HFF-Myc (cell line): ENCODE data around the gene SGF29.
A peak's percentile ranks its signal among the peaks of the same experiment; 100 is the strongest.
"Not testable (repeated sequence)": the region's sequence is repeated elsewhere in the genome, so short reads cannot be mapped to it uniquely, and the experiment has no call there.

ENCODE experiments used
- DNase-seq: peaks from one replicate; pipeline ENCODE4 v3.0.0-alpha.2; 2011; ENCODE audit warnings: low read depth; ENCODE audit errors: extremely low read depth
- H3K4me3 ChIP-seq: replicated peaks from 2 replicates; pipeline ENCODE4 v1.5.1; 2011; ENCODE audit warnings: low read depth, mild to moderate bottlenecking, control low read depth, low read length
- TF ChIP-seq, protein P1 (sequence below): IDR thresholded peaks from 2 replicates; pipeline ENCODE4 v1.5.1; 2012; ENCODE audit warnings: mild to moderate bottlenecking, low read depth, low read length, control low read depth; ENCODE audit errors: missing control alignments

SGF29 gene

DNA sequence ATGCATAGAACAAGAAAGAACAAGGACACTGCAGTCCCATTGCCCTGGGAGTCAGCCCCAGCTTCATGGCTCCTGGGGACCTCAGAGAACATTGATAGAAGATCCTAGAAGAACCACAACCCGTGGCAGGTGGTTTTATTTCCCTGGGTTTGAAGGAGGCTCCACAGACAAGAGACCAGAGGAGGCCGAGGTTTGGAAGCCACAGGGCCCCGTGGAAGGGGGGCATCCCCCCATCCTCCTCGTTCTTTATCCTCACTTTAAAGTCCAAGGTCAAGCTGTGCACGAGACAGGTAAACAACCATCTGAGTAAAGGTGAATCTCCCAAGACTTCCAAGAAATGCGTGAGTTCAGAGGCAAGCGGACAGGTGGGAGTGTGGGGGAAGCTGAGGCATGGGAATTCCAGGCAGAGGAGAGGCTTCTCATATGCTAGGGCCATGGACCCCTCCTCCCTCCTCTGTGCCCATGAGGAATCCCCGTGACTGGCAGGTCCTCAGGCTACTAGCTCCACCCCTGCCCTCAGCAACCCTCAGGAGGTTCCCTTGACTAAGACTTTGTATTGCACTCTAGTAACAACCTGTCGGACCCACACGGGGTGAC lies 57.0 kb downstream of the SGF29 start:
- no peak for DNase-seq
- TF ChIP-seq, protein P1, sequence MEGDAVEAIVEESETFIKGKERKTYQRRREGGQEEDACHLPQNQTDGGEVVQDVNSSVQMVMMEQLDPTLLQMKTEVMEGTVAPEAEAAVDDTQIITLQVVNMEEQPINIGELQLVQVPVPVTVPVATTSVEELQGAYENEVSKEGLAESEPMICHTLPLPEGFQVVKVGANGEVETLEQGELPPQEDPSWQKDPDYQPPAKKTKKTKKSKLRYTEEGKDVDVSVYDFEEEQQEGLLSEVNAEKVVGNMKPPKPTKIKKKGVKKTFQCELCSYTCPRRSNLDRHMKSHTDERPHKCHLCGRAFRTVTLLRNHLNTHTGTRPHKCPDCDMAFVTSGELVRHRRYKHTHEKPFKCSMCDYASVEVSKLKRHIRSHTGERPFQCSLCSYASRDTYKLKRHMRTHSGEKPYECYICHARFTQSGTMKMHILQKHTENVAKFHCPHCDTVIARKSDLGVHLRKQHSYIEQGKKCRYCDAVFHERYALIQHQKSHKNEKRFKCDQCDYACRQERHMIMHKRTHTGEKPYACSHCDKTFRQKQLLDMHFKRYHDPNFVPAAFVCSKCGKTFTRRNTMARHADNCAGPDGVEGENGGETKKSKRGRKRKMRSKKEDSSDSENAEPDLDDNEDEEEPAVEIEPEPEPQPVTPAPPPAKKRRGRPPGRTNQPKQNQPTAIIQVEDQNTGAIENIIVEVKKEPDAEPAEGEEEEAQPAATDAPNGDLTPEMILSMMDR = no peak
- no peak overlapping the region for H3K4me3 ChIP-seq

DNA sequence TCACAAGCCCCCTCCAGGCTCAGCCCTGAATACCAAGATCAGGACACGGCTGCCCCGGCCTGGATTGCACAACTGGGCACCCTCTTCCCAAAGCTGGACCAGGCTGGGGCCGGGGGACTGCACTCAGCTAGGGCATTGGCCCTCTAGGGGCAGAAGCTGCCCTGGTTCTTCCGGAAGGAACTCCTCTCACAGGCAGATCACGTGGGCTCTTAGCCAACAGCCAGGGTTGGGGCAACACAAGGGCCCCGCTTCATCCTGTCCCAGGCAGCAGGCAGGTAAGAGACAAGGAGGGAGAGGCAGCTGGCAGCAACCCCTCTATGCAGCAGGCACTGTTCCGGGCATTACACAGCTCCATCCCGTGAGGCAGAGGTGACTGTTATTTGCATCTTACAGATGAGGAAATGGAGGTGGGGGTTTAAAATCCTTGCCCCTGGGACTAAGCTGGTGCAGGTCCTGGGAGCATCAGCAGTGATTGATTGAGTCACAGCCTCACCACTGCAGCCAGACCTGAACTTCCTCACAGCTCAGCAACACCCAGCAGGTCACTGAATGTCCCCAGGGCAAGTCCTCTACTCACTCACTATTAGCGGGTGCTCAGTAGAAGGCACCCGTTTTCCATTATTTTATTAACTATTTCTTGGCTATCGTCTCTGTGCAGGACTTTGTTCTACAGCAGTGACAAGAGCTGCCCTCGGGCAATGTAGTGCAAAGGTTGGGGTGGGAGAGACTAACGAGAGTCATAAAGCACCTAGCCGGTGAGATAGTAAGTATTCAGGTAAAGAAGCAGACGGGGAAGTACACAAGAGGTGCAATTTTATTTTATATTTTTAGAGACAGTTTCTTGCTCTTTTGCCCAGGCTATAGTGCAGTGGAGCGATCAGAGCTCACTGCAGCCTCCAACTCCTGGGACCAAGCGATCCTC lies 58.9 kb downstream of the SGF29 start:
- not testable (repeated sequence) for H3K4me3 ChIP-seq, DNase-seq

DNA sequence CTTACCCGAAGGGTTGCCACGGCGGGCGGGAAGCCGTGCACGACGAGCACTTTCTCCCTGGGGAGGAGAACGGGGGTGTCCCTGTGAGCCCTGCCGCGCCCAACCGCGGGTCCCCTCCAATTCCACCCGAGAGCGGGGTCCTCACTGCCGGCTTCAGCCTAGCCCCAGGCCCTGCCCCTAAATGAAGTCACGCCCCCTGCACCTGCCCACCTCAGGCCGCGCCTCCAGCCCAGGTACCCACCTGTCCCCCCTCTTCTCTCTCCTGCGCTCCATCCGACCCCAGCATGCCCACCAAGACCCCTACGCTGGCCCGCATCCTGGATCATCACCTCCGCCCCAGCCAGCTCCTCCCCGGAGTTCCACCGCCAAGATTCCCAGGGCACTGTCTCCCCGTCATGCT lies 60.2 kb downstream of the SGF29 start:
- DNase-seq, H3K4me3 ChIP-seq: not testable (repeated sequence)

DNA sequence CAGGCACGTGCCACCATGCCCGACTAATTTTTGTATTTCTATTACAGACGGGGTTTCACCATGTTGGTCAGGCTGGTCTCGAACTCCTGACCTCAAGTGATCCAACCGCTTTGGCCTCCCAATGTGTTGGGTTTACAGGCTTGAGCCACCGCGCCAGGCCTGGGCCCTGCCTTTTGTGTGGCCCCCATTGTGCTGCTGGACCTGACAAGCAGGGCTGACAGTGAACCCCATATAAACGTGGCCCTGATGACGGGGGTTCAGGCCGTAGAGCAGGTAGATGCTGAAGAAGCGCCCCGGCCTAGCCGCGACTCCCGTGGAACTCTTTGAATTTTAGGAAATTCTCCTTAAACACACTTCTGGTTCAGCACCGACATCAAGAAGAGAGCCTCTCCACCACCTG lies 60.8 kb downstream of the SGF29 start:
- DNase-seq, H3K4me3 ChIP-seq: not testable (repeated sequence)

DNA sequence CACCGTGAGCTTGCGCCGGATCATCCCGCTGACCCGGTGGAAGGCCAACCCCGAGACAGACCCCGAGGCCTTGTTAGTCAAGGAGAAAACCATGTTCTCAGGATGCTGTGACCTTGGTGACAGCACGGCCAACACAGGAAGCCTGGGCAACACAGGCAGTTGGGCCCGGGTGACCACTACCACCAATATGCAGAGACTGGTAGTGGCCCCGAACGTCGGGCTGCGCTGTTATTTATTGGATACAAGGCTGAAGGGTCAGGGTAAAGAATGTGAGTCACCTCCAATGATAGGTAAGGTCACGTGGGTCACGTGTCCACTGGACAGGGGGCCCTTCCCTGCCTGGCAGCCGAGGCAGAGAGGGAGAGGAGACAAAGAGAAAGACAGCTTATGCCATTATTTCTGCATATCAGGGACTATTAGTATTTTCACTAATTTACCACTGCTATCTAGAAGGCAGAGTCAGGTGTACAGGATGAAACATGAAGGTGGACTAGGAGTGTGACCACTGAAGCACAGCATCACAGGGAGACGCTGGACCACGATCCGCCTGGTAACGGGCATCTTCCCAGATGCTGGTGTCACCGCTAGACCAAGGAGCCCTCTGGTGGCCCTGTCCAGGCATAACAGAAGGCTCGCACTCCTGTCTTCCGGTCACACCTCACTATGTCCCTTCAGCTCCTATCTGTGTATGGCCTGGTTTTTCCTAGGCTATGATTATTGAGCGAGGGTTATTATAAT lies 61.9 kb downstream of the SGF29 start:
- DNase-seq, H3K4me3 ChIP-seq: not testable (repeated sequence)
- TF ChIP-seq, protein P1 = peak; percentile 53

DNA sequence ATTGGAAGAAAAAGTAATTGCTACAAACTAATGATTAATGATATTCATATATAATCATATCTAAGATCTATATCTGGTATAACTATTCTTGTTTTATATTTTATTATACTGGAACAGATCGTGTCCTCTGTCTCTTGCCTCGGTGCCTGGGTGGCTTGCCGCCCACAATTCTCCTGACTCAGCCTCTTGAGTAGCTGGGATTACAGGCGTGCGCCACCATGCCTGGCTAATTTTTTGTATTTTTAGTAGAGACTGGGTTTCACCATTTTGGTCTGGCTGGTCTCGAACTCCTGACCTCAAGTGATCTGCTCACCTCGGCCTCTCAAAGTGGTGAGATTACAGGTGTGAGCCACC lies 62.5 kb downstream of the SGF29 start:
- not testable (repeated sequence) for DNase-seq, H3K4me3 ChIP-seq

DNA sequence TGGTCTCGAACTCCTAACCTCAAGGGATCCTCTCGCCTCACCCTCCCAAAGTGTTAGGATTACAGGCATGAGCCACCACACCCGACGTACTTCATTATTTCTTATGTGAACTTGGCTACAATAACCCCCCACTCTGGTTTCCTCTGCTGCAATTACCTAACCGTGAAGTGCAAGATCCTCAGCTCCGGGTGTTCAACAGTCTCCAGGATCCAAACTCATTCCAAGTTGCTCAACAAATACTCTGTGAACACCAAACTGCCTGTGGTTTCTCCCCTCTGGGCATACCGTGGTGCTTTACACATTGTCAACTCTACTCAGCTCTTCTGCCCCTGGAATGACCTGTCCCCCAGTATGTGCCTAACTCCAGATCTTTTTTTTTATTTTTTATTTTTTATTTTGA lies 62.9 kb downstream of the SGF29 start:
- H3K4me3 ChIP-seq = no peak overlapping the region
- no peak for DNase-seq
- TF ChIP-seq, protein P1 = no peak

DNA sequence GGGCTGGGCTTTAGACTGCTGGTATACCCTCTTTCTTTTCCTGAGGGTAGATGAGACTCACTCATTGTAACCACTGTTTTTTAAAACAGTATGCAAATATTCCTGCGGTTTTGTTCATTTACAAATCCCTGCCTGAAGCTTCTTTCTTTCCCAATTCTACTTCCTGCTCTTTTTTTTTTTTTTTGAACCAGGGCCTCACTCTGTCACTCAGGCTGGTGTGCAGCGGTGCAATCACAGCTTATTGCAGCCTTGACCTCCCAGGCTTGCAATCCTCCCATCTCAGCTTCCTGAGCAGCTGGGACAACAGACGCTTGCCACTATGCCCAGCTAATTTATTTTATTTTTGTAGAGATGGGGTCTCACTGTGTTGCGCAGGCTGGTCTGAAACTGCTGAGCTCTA lies 64.2 kb downstream of the SGF29 start:
- no peak overlapping the region for H3K4me3 ChIP-seq
- DNase-seq = no peak
- TF ChIP-seq, protein P1 = no peak

DNA sequence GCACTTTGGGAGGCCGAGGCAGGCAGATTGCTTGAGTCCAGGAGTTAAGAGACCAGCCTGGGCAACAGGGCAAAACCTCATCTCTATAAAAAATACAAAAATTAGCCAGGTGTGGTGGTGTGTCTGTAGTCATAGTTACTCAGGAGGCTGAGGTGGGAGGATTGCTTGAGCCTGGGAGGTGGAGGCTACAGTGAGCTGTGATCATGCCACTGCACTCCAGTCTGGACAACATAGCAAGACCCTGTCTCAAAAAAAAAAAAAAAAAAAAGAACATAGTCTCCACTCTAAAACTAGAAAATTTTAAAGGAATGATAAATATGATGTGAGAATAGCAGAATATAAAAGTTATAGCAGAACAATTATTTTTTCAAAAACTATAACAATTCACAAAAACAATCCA lies 66.6 kb downstream of the SGF29 start:
- not testable (repeated sequence) for H3K4me3 ChIP-seq

More for the DNA sequence above, 66.6 kb downstream of the SGF29 start:
- not testable (repeated sequence) for DNase-seq
